Pancreas (tissue), 10 donors: Measurements from ENCODE around the gene TTYH2. TPM values are rescaled to one million over a fixed set of nuclear protein-coding genes. Genes with fewer than 3 reads are reported as not detected.

Source experiments
- ATAC-seq, 4 donors: fragments of 200-7000 bp; cut with Tn5 transposase; one replicate each; pipeline versions ENCODE4 v1.8.0 to v1.9.1; 2020; ENCODE audit warnings: mild to moderate bottlenecking in 4 of 4, moderate library complexity in 4 of 4
- DNase-seq, 6 donors: peaks; one replicate each; pipeline ENCODE4 v3.0.0-alpha.2; 2020
- FAIRE-seq: peaks from 2 replicates; lab custom pipeline; 2012; peaks lifted over from hg19 to GRCh38; lab: Jason Lieb, UNC
- H3K27ac ChIP-seq, 4 donors: fragments of 200-600 bp; sonication (generic); 1 replicate in 3 of 4; 2 replicates in 1 of 4; pipeline versions ENCODE4 v1.5.0 to v1.8.0; 2020
- H3K27me3 ChIP-seq, 4 donors: fragments of 200-600 bp; one replicate each; pipeline ENCODE4 v1.8.0; 2021
- H3K36me3 ChIP-seq, 3 donors: fragments of 200-600 bp; sonication (generic) in 1 of 3; one replicate each; pipeline versions ENCODE4 v1.5.0 to v1.8.0; 2020 to 2021
- H3K4me1 ChIP-seq, 3 donors: fragments of 200-600 bp; one replicate each; pipeline ENCODE4 v1.8.0; 2021
- H3K4me3 ChIP-seq, 4 donors: fragments of 200-600 bp; sonication (generic) in 2 of 4; one replicate each; pipeline versions ENCODE4 v1.5.0 to v1.8.0; 2020 to 2021
- H3K9me3 ChIP-seq, 4 donors: fragments of 200-600 bp; one replicate each; pipeline ENCODE4 v1.8.0; 2021
- CTCF ChIP-seq, 4 donors: fragments of 200-600 bp; sonication (generic) in 3 of 4; IDR thresholded peaks; one replicate each; pipeline versions ENCODE4 v1.5.0 to v1.8.0; 2021; ENCODE audit warnings: antibody characterized with exemption in 4 of 4
- WGBS, 2 donors: extraction: QIAGEN DNeasy Blood & Tissue Kit; methylation state at CpG; one replicate each; pipeline ENCODE4 v1.1.7; 2013; 5-methylcytosine and 5-hydroxymethylcytosine counted together
- intact Hi-C, 3 donors: fragments of 100-400 bp; cut with DNase I; formaldehyde crosslinking; loops; one replicate each; pipeline versions ENCODE4 v1.11.1 to v1.14.2; 2022
- polyA plus RNA-seq, 2 donors: library from polyadenylated mRNA; stranded (reverse); fragments of 200-250 nt; gene quantifications; one replicate each; pipeline ENCODE4 v1.2.3, GENCODE V29; 2013
- total RNA-seq, 6 donors: library from RNA; stranded (reverse); fragmentation: NEBNext Ultra II Directional in 4 of 6; extraction: Animal tissue kit (Norgen Biotek cat#: 25700) in 4 of 6; gene quantifications; one replicate each; pipeline versions ENCODE4 v1.2.1 to v1.2.4, GENCODE V29; 2021 to 2023
- donor health status: healthy with polysubstance abuse.
- donor health status: DM: no; HTN: no; CAD: no; lungs with moderate emphysema.
- donor health status: DM: no; HTN: no; CAD: no.
- donor health status: control.
- donor health status: control.
- donor health status: Bipolar disorder and iron deficiency.
- donor health status: DM: yes; HTN: yes; CAD: no.
- donor health status: DM: no; HTN: no; CAD: no.
- donor health status: DM: no; HTN: no; CAD: no.
- donor health status: DM: yes; HTN: yes; CAD: no.

TTYH2 gene
- total and polyA plus RNA-seq, 8 donors: 3.0 to 13.8 (median 7.5) TPM

- no peak overlapping the region for H3K27ac ChIP-seq
- ATAC-seq (no peak), DNase-seq (no peak), FAIRE-seq (no peak)
- H3K4me3 ChIP-seq: no peak overlapping the region
- intact Hi-C loops: no loop called here
- WGBS, 2 donors: 86 to 88% methylated on average over 13 of the region's 13 CpGs
- H3K36me3 ChIP-seq: no peaks in the 10 kb centered on the region
- no peaks in the 10 kb centered on the region for H3K4me1 ChIP-seq
- no peaks in the 10 kb centered on the region for H3K27me3 ChIP-seq
- H3K9me3 ChIP-seq: no peaks in the 10 kb centered on the region
- TF ChIP-seq CTCF (IDR thresholded peaks at IDR 0.05): no peak
Measured at GRCh38 chr17:74253036-74253435, 39.7 kb downstream of the TTYH2 start.

- no peaks in the 10 kb centered on the region for H3K9me3 ChIP-seq
- ATAC-seq: no peak
- no peak for FAIRE-seq
- intact Hi-C loops: no loop called here
- DNase-seq: no peak
- no peak for TF ChIP-seq CTCF (IDR thresholded peaks at IDR 0.05)
- H3K36me3 ChIP-seq: no peaks in the 10 kb centered on the region
- WGBS, 2 donors: 82 to 91% methylated on average over 10 of the region's 10 CpGs
- no peaks in the 10 kb centered on the region for H3K4me1 ChIP-seq
- H3K27me3 ChIP-seq: no peaks in the 10 kb centered on the region
- no peak overlapping the region for H3K4me3 ChIP-seq
- no peak overlapping the region for H3K27ac ChIP-seq
Measured at GRCh38 chr17:74257311-74257710, 43.9 kb downstream of the TTYH2 start.

- H3K4me3 ChIP-seq: no peak overlapping the region
- H3K4me1 ChIP-seq: no peaks in the 10 kb centered on the region
- no peaks in the 10 kb centered on the region for H3K9me3 ChIP-seq
- H3K36me3 ChIP-seq: no peaks in the 10 kb centered on the region
- no peak overlapping the region for H3K27ac ChIP-seq
- H3K27me3 ChIP-seq: no peaks in the 10 kb centered on the region
- DNase-seq (no peak), ATAC-seq (no peak), FAIRE-seq (no peak)
- 79 to 80% methylated on average over 21 of the region's 21 CpGs for WGBS, 2 donors
- intact Hi-C loops: no loop called here
- TF ChIP-seq CTCF (IDR thresholded peaks at IDR 0.05): no peak
Measured at GRCh38 chr17:74259667-74260524, 46.5 kb downstream of the TTYH2 start.

GRCh38 chr17:74260525-74260850 is 47.1 kb downstream of the TTYH2 start:
- WGBS, 2 donors: 69 to 76% methylated on average over 6 of the region's 6 CpGs
- no peak for FAIRE-seq
- no peak for DNase-seq

More at GRCh38 chr17:74260525-74260850, 47.1 kb downstream of the TTYH2 start:
- TF ChIP-seq CTCF (IDR thresholded peaks at IDR 0.05): no peak
- intact Hi-C loops: no loop called here
- H3K9me3 ChIP-seq: no peaks in the 10 kb centered on the region
- H3K27me3 ChIP-seq: no peaks in the 10 kb centered on the region
- ATAC-seq: no peak
- H3K4me1 ChIP-seq: no peaks in the 10 kb centered on the region
- no peak overlapping the region for H3K27ac ChIP-seq
- H3K36me3 ChIP-seq: no peaks in the 10 kb centered on the region
- H3K4me3 ChIP-seq: no peak overlapping the region
